ENCODE measurements around the gene FSD1. TPM values are rescaled to one million over a fixed set of nuclear protein-coding genes. Genes with fewer than 3 reads are reported as not detected.
A peak's percentile ranks its signal among the peaks of the same experiment; 100 is the strongest.

Gene FSD1
- total RNA-seq, 1 donor = 1.1 TPM

GRCh38 chr19:4277191-4277696 lies 27.2 kb upstream of the FSD1 start:
- H3K4me1 ChIP-seq (ENCODE audit: insufficient read depth, low read length) = no peaks in the 10 kb centered on the region
- no peaks in the 10 kb centered on the region for H3K79me2 ChIP-seq (ENCODE audit: insufficient read depth, low read length)
- no peak overlapping the region for H3K4me2 ChIP-seq (ENCODE audit: insufficient read depth, low read length)
- no peak overlapping the region for H2AFZ ChIP-seq (ENCODE audit: low read length)
- no peaks in the 10 kb centered on the region for H4K20me1 ChIP-seq (ENCODE audit: insufficient read depth, low read length)
- DNase-seq (ENCODE audit: insufficient read length, low spot score, missing footprints) = peak; percentile 86
- TF ChIP-seq CTCF (IDR thresholded peaks at IDR 0.05; ENCODE audit: extremely low read depth, low read depth, low read length) = no peak
- peaks cover 28% of the 10 kb centered on the region for H3K27me3 ChIP-seq (ENCODE audit: insufficient read depth, low read length)
- no peaks in the 10 kb centered on the region for H3K36me3 ChIP-seq (ENCODE audit: insufficient read depth, low read length)
- no peak overlapping the region for H3K4me3 ChIP-seq (ENCODE audit: insufficient read depth, low read length)
- no peaks in the 10 kb centered on the region for H3K9me3 ChIP-seq (ENCODE audit: low read depth, low read length)
- no peak overlapping the region for H3K27ac ChIP-seq (ENCODE audit: low read depth, low read length)

GRCh38 chr19:4278010-4278409 lies 26.4 kb upstream of the FSD1 start:
- no peak for TF ChIP-seq CTCF (IDR thresholded peaks at IDR 0.05; ENCODE audit: extremely low read depth, low read depth, low read length)
- no peak overlapping the region for H3K4me2 ChIP-seq (ENCODE audit: insufficient read depth, low read length)
- no peaks in the 10 kb centered on the region for H3K79me2 ChIP-seq (ENCODE audit: insufficient read depth, low read length)
- H3K9me3 ChIP-seq (ENCODE audit: low read depth, low read length) = no peaks in the 10 kb centered on the region
- no peaks in the 10 kb centered on the region for H3K4me1 ChIP-seq (ENCODE audit: insufficient read depth, low read length)
- H4K20me1 ChIP-seq (ENCODE audit: insufficient read depth, low read length) = no peaks in the 10 kb centered on the region
- no peak overlapping the region for H2AFZ ChIP-seq (ENCODE audit: low read length)
- peaks cover 29% of the 10 kb centered on the region for H3K27me3 ChIP-seq (ENCODE audit: insufficient read depth, low read length)
- no peak overlapping the region for H3K27ac ChIP-seq (ENCODE audit: low read depth, low read length)
- DNase-seq (ENCODE audit: insufficient read length, low spot score, missing footprints) = peak; percentile 68
- H3K4me3 ChIP-seq (ENCODE audit: insufficient read depth, low read length) = no peak overlapping the region
- no peaks in the 10 kb centered on the region for H3K36me3 ChIP-seq (ENCODE audit: insufficient read depth, low read length)

- Histone ChIP-seq H2AFZ (ENCODE audit: low read length) (no peak within 1 kb of the TSS), H3K9me3 (ENCODE audit: low read depth, low read length) (no peaks in the 10 kb centered on the region), H3K4me1 (ENCODE audit: insufficient read depth, low read length) (no peaks in the 10 kb centered on the region), H3K27me3 (ENCODE audit: insufficient read depth, low read length) (peaks cover 32% of the 10 kb centered on the region), H3K4me3 (ENCODE audit: insufficient read depth, low read length) (no peak within 1 kb of the TSS), H3K4me2 (ENCODE audit: insufficient read depth, low read length) (no peak within 1 kb of the TSS), H3K36me3 (ENCODE audit: insufficient read depth, low read length) (no peaks in the 10 kb centered on the region), H3K27ac (ENCODE audit: low read depth, low read length) (no peak within 1 kb of the TSS), H4K20me1 (ENCODE audit: insufficient read depth, low read length) (no peaks in the 10 kb centered on the region), H3K79me2 (ENCODE audit: insufficient read depth, low read length) (no peaks in the 10 kb centered on the region)
- no peak for TF ChIP-seq CTCF (IDR thresholded peaks at IDR 0.05; ENCODE audit: extremely low read depth, low read depth, low read length)
- DNase-seq (ENCODE audit: insufficient read length, low spot score, missing footprints) = peak; percentile 77
Measured at GRCh38 chr19:4278419-4279266, 25.8 kb upstream of the FSD1 start, which contains the start of gene SHD. Gene SHD (plus strand): TSS chr19:4279266. CDS start chr19:4280064, 798 bp downstream.

- no peaks in the 10 kb centered on the region for H4K20me1 ChIP-seq (ENCODE audit: insufficient read depth, low read length)
- H3K36me3 ChIP-seq (ENCODE audit: insufficient read depth, low read length) = no peaks in the 10 kb centered on the region
- H3K9me3 ChIP-seq (ENCODE audit: low read depth, low read length) = no peaks in the 10 kb centered on the region
- H2AFZ ChIP-seq (ENCODE audit: low read length) = no peak overlapping the region
- no peak for TF ChIP-seq CTCF (IDR thresholded peaks at IDR 0.05; ENCODE audit: extremely low read depth, low read depth, low read length)
- no peak overlapping the region for H3K4me3 ChIP-seq (ENCODE audit: insufficient read depth, low read length)
- no peaks in the 10 kb centered on the region for H3K4me1 ChIP-seq (ENCODE audit: insufficient read depth, low read length)
- no peak for DNase-seq (ENCODE audit: insufficient read length, low spot score, missing footprints)
- H3K27me3 ChIP-seq (ENCODE audit: insufficient read depth, low read length) = peaks cover 32% of the 10 kb centered on the region
- H3K4me2 ChIP-seq (ENCODE audit: insufficient read depth, low read length) = no peak overlapping the region
- H3K79me2 ChIP-seq (ENCODE audit: insufficient read depth, low read length) = no peaks in the 10 kb centered on the region
- no peak overlapping the region for H3K27ac ChIP-seq (ENCODE audit: low read depth, low read length)
Measured at GRCh38 chr19:4279267-4279529, 25.2 kb upstream of the FSD1 start.
